Heart left ventricle (tissue), 13 donors: ENCODE data around the gene ISG15.

Experiments used
- CTCF ChIP-seq, 12 donors: fragments of 200-600 bp; sonication (generic) in 4 of 12; IDR thresholded peaks; one replicate each; pipeline versions ENCODE4 v1.5.0 to v1.8.0; 2018 to 2022; ENCODE audit warnings: antibody characterized with exemption in 12 of 12, mild to moderate bottlenecking in 5 of 12
- POLR2A ChIP-seq, 2 donors: fragments of 450-650 bp; IDR thresholded peaks; one replicate each; pipeline ENCODE4 v1.6.1; 2017; ENCODE audit warnings: antibody characterized with exemption in 2 of 2, mild to moderate bottlenecking in 2 of 2, moderate library complexity in 2 of 2
- donor health status: ischemic (EF 13 %, LVEDD 7.1; RV severe dilation, severe dysfunction).
- donor health status: DM: no; HTN: yes; CAD: no.
- donor health status: DM: no; HTN: no; CAD: no.
- donor health status: ischemic (EF 25% LVEDD 6.9; RV normal size, moderate dysfunction).
- donor health status: ischemic (EF 25% LVEDD 5.7; RV mildly dilated, moderate dysfunction).
- donor health status: ischemic (EF 35%, LVEDD 5.7; RV mildly dilated, moderate dysfunction).
- donor health status: nonischemic (EF 11% LVEDD 7.7; RV severe dilation, severe dysfunction).
- donor health status: DM: yes; HTN: yes; CAD: no.
- donor health status: PGD.
- donor health status: ischemic (EF 29% LVEDD 5.4; RV normal size, mild dysfunction).
- donor health status: nonischemic (EF 23%, LVEDD 6.1; RV moderate dilation, normal function).

DNA sequence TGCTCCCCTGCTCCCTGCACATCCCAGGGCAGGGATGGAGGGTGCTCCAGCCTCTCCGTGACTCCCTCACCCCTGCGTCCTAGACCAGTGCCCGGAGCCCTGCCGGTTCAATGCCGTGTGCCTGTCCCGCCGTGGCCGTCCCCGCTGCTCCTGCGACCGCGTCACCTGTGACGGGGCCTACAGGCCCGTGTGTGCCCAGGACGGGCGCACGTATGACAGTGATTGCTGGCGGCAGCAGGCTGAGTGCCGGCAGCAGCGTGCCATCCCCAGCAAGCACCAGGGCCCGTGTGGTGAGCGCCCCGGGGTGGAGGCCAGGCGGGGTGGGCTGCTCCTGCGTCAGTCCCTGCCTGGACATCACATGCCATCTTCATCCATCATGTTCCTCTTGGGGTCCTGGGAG lies 28.6 kb downstream of the ISG15 start:
- TF ChIP-seq POLR2A (IDR thresholded peaks at IDR 0.05) = no peak
- TF ChIP-seq CTCF (IDR thresholded peaks at IDR 0.05) = no peak
